Measurements from ENCODE around the gene PPP2CA. TPM values are rescaled to one million over a fixed set of nuclear protein-coding genes. Genes with fewer than 3 reads are reported as not detected.

The PPP2CA gene
- total and polyA plus RNA-seq, 2 of the 13 experiments (the other 11 are each of a cell fraction or from before 2014, with no cell fraction given): 82.4 to 171 TPM

GRCh38 chr5:134245101-134245604 is 19.3 kb upstream of the PPP2CA start (continued):
- TF ChIP-seq ZNF431 (CRISPR knock-in tag; IDR thresholded peaks at IDR 0.05; ENCODE audit: borderline replicate concordance, low read depth) (no peak), SUZ12 (IDR thresholded peaks at IDR 0.05; ENCODE audit: low read depth, low read length) (no peak), NFKBIZ (CRISPR knock-in tag; IDR thresholded peaks at IDR 0.05) (0 out of 2 replicates have a peak, but pooled peaks have one; percentile 49), RBFOX2 (IDR thresholded peaks at IDR 0.05; ENCODE audit: low read depth, low read length) (no peak), MAFK (conservative IDR thresholded peaks at IDR 0.05 in 1 of 2, IDR thresholded peaks at IDR 0.05 in 1 of 2; ENCODE audit: low read length in 2 of 2) (no peak), ZNF414 (CRISPR knock-in tag; IDR thresholded peaks at IDR 0.05) (no peak), PRPF4 (IDR thresholded peaks at IDR 0.05; ENCODE audit: low read depth, low read length, poor library complexity, severe bottlenecking) (no peak), KMT2A (CRISPR knock-in tag; IDR thresholded peaks at IDR 0.05) (no peak), MYC (CRISPR knock-in tag; IDR thresholded peaks at IDR 0.05; ENCODE audit: borderline replicate concordance) (no peak), FOXK2 (IDR thresholded peaks at IDR 0.05) (0 out of 2 replicates have a peak, but pooled peaks have one; percentile 9), REXO4 (CRISPR knock-in tag; IDR thresholded peaks at IDR 0.05; ENCODE audit: borderline replicate concordance) (no peak), ZNF350 (CRISPR knock-in tag; IDR thresholded peaks at IDR 0.05; ENCODE audit: borderline replicate concordance, low read depth) (no peak), SNAPC2 (CRISPR knock-in tag; IDR thresholded peaks at IDR 0.05) (no peak), STAT6 (CRISPR knock-in tag; IDR thresholded peaks at IDR 0.05; ENCODE audit: borderline replicate concordance) (no peak), BCL6 (CRISPR knock-in tag; IDR thresholded peaks at IDR 0.05) (peak; percentile 32; the same call in 1 of the 2 replicates), MBNL3 (CRISPR knock-in tag; conservative IDR thresholded peaks at IDR 0.05) (no peak), GTF3A (CRISPR knock-in tag; conservative IDR thresholded peaks at IDR 0.05) (no peak), NFYB (CRISPR knock-in tag; IDR thresholded peaks at IDR 0.05) (no peak), ISX (CRISPR knock-in tag; conservative IDR thresholded peaks at IDR 0.05) (no peak), RXRB (CRISPR knock-in tag; IDR thresholded peaks at IDR 0.05; ENCODE audit: borderline replicate concordance) (peak; percentile 62; the same call in 1 of the 2 replicates), ZNF570 (CRISPR knock-in tag; IDR thresholded peaks at IDR 0.05; ENCODE audit: borderline replicate concordance) (no peak), ZNF644 (CRISPR knock-in tag; IDR thresholded peaks at IDR 0.05; ENCODE audit: low read depth) (no peak), ZNF782 (CRISPR knock-in tag; IDR thresholded peaks at IDR 0.05; ENCODE audit: borderline replicate concordance) (no peak), TFAP4 (IDR thresholded peaks at IDR 0.05; ENCODE audit: borderline replicate concordance, low read depth) (peak; percentile 14; the same call in 1 of the 2 replicates), THAP11 (CRISPR knock-in tag; IDR thresholded peaks at IDR 0.05) (0 out of 2 replicates have a peak, but pooled peaks have one; percentile 27), U2AF2 (IDR thresholded peaks at IDR 0.05; ENCODE audit: low read depth, low read length) (no peak), ZNF343 (CRISPR knock-in tag; IDR thresholded peaks at IDR 0.05) (no peak), HIVEP1 (CRISPR knock-in tag; IDR thresholded peaks at IDR 0.05) (no peak)

All from HepG2 (cell line).